Measurements from ENCODE around the gene SYCP3.

GRCh38 chr12:101784376-101784775 lies 45.1 kb upstream of the SYCP3 start:
- TF ChIP-seq EZH2 (IDR thresholded peaks at IDR 0.05; ENCODE audit: borderline replicate concordance, low read depth, low read length, severe bottlenecking), result no peak
- no peak for TF ChIP-seq CTCF (IDR thresholded peaks at IDR 0.05; ENCODE audit: borderline replicate concordance, extremely low read depth, low read length, poor library complexity, severe bottlenecking)

All from DND-41 (cell line).